GM21390 (cell line): ENCODE results near the gene ARL16.

Source experiments
- ATAC-seq: cut with Tn5 transposase; IDR thresholded peaks from one replicate; pipeline ENCODE4 v1.9.1; 2021; ENCODE audit not compliant: unreplicated experiment

Gene ARL16

GRCh38 chr17:81647640-81648012, 36.0 kb downstream of the ARL16 start:
- no peak for ATAC-seq

- no peak for ATAC-seq
Observed at GRCh38 chr17:81646869-81647600, 36.6 kb downstream of the ARL16 start.

- no peak for ATAC-seq
Observed at GRCh38 chr17:81644976-81645952, 38.3 kb downstream of the ARL16 start.

GRCh38 chr17:81644496-81644895, 39.1 kb downstream of the ARL16 start:
- ATAC-seq: no peak

- ATAC-seq: no peak
Observed at GRCh38 chr17:81641825-81642489, 41.6 kb downstream of the ARL16 start.

DNA sequence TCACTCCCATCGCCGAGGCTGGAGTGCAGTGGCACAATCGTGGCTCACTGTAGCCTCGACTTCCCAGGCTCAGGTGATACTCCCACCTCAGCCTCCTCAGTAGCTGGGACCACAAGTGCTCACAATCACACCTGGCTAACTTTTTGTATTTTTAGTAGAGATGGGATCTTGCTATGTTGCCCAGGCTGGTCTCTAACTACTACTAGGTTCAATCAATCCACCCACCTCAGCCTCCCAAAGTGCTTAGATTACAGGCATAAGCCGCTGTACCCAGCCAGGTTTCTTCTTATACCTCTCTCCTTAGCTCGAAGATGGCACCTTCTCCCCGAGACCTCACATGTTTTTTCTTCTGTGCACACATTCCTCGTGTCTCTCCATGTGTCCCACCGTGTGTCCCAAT, 43.6 kb downstream of the ARL16 start:
- no peak for ATAC-seq

- ATAC-seq: no peak
Observed at GRCh38 chr17:81638683-81639082, 44.9 kb downstream of the ARL16 start.

GRCh38 chr17:81636505-81637288, 46.9 kb downstream of the ARL16 start, which contains the start of the genes NPLOC4 and TSPAN10:
Gene NPLOC4, minus strand, starts transcription at chr17:81637112. Its CDS starts 182 bp downstream, at chr17:81636930.
Gene TSPAN10, plus strand, starts transcription at chr17:81637196. Its CDS starts 5,217 bp downstream, at chr17:81642413.
- peak; percentile 84 for ATAC-seq

GRCh38 chr17:81635973-81636504, 47.6 kb downstream of the ARL16 start:
- no peak for ATAC-seq

DNA sequence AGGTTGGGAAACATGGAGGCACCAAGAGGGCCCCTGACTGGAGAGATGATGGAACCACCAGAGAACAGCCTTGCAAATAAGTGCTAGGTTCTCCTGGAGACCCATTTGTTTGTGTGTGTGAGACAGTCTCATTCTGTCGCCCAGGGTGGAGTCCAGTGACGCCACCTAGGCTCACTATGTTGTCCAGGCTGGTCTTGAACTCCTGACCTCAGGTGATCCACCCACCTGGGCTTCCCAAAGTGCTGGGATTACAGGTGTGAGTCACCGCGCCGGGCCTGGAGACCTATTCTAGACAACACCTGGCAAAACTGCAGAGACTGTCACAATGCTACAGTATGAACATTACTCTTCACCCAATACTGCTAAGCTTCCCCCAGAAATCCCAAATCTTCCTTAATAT, 48.2 kb downstream of the ARL16 start:
- no peak for ATAC-seq

DNA sequence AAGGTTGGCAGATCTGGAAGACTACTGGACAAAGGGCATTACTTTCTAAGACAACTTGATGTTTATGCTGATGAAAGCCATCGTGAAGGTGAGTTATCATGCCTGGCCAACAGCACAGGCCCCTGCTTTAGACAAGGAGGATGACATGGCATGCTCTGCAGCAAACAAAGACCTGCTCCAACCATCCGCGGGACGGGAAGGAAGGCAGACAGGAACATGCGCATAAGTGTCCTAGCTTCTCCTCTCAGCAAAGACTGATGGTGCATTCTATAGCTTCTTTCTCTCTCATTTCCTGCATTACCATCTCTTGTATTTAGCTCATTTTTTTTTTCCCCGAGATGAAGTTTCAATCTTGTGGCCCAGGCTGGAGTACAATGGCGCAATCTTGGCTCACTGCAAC, 52.1 kb downstream of the ARL16 start:
- no peak for ATAC-seq
